ENCODE results near the gene SNX5. TPM values are rescaled to one million over a fixed set of nuclear protein-coding genes. Genes with fewer than 3 reads are reported as not detected.

Gene SNX5
- total RNA-seq, 1 experiment from 2014 or later = 221 TPM

Small RNA genes lying within 50 kb of the gene (small RNA-seq; reads per million reads assigned to genes)
- not detected for gene RNU6-192P
- 605 reads per million, percentile 98 among the genes with 10 or more reads in this experiment for gene SNORD17

Other genes with a start within 250 kb of the SNX5 start
- 34.9 and 38.7 TPM in 2 replicates for gene MGME1, start 224 bp upstream of the SNX5 start, total RNA-seq (2014; rRNA removed; shearing (Covaris generic))
- 0.34 TPM in 1 of 2 replicates, not detected in the other for gene OVOL2, start 89.1 kb upstream of the SNX5 start, total RNA-seq (2014; rRNA removed; shearing (Covaris generic))
- 11.1 and 12.7 TPM in 2 replicates for gene KAT14, start 169.1 kb upstream of the SNX5 start, total RNA-seq (2014; rRNA removed; shearing (Covaris generic))
- 19.7 and 25.5 TPM in 2 replicates for gene PET117, start 169.1 kb upstream of the SNX5 start, total RNA-seq (2014; rRNA removed; shearing (Covaris generic))